ENCODE data around the gene C1S.

C1S gene

DNA sequence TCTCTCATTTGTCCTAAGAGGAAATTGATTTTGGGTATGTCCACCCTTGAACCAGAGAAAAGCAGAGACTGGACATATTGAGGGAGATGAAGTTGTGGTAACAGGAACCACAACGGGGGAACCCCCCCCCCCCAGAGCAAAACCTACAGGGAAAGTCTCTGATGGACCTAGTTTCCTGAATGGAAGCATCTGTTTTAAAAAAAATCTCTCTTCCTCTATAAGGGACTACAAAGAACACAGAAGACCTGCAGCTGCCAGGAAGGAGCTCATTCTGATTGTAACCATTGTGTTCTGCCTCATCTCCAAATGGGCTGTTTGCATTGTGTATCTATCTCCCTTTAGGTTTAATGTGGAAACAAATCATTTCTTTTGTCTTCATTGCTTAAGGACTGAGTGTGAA lies 13.4 kb downstream of the C1S start:
- DNase-seq (ENCODE audit: insufficient read length, low spot score) (no peak), FAIRE-seq (no peak)

DNA sequence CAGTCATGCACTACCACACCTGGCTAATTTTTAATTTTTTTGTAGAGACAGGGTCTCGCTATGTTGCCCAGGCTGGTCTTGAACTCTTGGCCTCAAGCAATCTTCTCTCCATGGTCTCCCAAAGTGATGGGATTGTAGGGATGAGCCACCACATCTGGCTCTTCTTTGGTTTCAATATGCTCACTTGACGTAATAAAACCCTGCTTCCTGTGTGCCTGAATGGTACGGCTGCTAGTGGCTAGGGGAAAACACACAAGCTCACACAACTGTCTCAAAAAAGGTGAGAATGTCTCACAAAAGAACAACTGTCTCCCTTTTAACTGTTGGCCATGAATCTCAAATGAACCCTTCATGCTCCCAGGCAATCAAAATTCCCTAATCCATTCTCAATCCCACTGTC lies 15.0 kb downstream of the C1S start:
- FAIRE-seq = no peak

DNA sequence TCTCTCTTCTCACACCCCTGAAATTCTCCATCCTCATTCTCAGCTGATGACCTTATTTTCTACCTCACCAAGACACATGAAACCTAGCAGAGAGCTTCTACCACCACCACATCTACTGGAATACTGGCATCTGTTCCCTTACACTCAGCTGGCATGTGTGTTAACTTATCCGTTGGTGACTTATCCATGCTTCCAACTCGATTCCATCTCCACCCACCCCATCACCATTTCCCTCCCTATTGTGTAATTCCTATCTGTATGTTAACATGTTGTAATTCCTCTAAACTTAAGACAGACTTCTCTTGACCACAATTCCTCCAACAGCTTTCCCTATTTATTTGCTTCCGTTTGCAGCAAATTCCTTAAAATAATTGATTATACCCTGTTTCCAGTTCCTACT lies 15.4 kb downstream of the C1S start:
- peak; percentile 28 for FAIRE-seq
- no peak for DNase-seq (ENCODE audit: insufficient read length, low spot score)

More for the DNA sequence above, 15.0 kb downstream of the C1S start:
- no peak for DNase-seq (ENCODE audit: insufficient read length, low spot score)

DNA sequence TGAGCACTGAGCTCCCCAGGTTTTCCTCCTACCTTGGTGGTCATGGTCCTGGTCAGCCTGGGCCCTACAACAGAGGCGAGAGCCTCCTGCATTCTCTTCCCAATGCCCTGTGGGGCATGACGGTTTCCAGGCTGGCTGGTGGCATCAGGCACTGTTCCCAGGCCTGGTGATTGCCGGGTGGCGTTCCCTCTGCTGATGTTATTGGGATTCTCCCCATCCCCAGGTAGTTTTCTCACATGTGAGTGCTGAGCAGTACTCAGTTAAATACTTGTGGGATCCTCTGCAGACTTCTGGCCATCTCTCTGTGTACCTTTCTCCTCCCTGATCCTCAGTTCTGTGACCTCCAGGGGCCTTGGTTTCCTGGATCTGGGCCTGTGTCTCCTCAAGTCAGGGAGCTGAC lies 16.0 kb downstream of the C1S start:
- DNase-seq (ENCODE audit: insufficient read length, low spot score) (no peak), FAIRE-seq (no peak)

DNA sequence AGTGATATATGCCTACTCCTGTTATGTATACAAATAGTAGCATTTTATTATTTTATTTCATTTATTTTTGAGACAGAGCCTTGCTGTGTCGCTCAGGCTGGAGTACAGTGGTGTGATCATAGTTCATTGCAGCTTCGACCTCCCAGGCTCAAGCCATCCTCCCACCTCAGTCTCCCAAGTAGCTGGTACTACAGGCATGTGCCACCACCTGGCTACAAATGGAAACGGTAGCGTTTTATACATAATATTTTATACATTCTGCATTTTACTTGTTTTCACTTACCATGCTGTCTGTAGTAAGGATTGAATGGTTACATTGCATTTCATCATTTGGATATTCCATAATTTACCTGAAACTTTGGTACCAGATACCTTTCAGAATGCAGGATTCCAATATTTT lies 17.6 kb downstream of the C1S start:
- FAIRE-seq (no peak), DNase-seq (ENCODE audit: insufficient read length, low spot score) (no peak)

DNA sequence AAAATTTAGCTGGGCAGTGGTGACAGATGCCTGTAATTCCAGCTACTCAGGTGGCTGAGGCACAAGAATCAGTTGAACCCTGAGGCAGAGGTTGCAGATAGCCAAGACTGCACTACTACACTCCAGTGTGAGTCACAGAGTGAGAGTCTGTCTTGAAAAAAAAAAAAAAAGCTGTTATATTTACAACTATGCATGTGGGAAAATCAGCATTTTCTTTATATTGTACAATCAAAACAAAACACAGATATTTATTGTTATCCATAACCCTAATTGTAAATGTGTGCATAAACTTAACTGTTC lies 19.3 kb downstream of the C1S start:
- FAIRE-seq = no peak

DNA sequence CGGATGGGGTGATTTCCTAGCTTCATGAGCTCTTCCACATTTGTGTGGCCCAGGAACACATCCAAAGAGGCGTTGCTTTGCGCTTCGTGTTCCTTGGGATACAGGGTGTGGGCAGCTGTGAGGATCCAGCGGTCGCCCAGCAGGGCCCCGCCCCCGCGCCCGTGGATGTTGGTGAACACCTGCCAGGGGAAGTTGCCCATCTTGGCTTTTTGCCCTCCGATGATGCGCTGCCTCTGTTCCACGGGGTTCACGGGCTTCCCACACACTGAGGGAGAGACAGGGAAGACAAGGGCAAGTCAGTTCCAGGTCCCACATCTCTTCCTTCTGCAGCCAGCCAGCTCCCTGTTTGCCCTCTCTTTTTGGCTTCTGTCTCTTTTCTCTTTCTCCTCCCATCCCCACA lies 20.5 kb downstream of the C1S start:
- no peak for FAIRE-seq
- DNase-seq (ENCODE audit: insufficient read length, low spot score) = no peak

More for the DNA sequence above, 19.3 kb downstream of the C1S start:
- DNase-seq (ENCODE audit: insufficient read length, low spot score) = no peak

DNA sequence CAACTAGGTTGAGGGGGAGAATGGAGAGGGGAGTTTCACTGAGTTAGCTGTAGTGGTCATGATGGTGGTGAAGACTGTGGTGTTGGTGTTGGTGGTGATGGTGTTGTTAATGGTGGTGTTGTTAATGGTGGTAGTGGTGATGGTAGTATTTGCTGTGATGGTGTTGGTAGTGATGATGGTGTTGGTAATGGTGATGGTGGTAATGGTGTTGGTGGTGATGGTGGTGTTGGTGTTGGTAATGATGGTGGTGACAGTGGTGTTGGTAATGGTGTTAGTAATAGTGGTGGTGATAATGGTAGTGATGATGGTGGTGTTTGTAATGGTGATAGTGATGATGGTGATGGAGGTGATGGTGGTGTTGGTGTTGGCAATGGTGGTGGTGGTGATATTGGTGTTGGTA lies 22.6 kb downstream of the C1S start:
- FAIRE-seq (no peak), DNase-seq (ENCODE audit: insufficient read length, low spot score) (no peak)

DNA sequence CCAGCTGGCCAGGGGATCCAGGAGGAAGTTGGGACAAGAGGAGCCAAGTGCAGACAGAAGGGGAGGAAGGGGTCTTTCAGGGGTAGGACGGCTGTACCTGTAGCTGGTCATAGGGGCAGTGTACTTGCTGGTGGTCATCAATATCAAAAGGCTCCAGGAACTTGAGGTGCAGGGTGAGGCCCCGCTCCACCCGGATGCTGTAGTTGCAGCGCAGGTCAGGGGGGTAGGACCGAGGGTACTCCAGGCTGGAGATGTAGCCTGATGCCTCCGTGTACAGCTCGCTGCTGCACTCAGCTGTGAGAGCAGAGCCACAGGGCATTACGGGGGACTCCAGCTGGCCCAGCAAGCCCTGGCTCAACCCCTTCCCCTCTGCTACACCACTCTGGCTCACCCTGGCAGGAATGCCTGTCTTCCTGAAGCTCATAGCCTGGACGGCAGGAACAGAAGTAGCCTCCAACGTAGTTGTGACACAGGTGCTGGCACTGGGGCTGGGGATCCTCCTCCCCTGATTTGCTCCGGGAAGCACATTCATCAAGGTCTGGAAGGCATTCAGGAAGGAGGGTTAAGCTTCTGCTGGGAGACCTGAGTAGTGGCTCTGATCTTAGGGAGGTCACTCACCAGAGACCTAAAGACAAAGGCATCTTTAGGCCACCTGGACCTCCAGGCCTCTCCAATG lies 28.8 kb downstream of the C1S start:
- FAIRE-seq (no peak), DNase-seq (ENCODE audit: insufficient read length, low spot score) (no peak)

DNA sequence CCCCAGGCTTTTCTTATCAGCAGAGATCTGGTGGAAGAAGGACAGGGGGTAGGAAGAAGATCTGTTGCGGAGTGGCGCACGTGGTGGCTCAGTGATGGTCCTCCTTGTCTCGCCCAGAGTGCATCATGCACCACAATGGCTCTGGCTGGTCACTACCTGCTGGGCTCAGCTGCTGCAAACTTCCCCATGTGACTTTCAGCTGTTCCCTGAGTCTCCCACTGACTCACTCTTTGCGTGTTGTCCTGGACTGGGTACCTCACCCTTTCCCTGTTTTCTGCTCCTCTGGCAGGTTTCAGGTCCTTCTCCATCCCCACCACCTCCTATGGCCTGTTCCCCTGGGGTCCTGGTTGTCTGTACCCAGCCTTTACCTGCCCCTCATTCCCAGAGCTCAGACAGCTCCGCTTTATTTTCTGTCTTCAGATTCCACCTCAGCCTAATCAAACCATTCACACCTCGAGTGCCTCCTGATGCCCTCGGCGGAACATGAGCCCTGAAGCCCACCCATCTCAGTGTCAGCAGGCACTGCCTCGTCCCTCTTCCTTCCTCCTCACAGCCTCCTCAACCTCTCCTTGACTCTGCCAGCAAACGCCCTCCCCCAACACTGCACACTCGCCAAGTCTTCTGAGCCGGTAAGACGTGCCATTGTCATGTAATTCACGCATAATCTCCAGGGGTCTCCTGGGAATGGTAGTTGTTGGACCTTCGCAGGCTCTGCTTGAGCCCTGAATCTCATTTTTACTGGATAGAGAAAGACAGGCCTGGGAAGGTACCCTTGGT lies 29.9 kb downstream of the C1S start:
- DNase-seq (ENCODE audit: insufficient read length, low spot score) (no peak), FAIRE-seq (no peak)

DNA sequence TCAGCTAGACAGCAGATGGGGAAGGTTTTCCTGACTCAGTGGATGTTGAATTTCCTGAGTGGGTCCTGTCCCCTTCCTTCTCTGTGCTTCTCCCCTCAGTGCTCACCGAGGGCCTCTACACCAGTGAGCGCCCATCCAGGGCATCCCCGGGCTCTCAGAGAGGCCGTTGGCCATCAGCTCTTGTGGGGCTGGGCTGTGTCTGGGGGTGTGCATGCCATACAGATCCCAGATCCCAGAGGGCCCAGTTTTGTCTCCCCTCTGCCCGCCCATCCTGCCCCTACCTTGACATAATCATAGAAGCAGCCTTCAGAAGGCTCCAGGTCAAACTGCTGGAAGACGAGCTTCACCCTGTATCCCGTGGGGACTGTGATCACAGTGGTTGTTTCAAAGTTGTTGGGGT lies 30.7 kb downstream of the C1S start:
- no peak for FAIRE-seq

DNA sequence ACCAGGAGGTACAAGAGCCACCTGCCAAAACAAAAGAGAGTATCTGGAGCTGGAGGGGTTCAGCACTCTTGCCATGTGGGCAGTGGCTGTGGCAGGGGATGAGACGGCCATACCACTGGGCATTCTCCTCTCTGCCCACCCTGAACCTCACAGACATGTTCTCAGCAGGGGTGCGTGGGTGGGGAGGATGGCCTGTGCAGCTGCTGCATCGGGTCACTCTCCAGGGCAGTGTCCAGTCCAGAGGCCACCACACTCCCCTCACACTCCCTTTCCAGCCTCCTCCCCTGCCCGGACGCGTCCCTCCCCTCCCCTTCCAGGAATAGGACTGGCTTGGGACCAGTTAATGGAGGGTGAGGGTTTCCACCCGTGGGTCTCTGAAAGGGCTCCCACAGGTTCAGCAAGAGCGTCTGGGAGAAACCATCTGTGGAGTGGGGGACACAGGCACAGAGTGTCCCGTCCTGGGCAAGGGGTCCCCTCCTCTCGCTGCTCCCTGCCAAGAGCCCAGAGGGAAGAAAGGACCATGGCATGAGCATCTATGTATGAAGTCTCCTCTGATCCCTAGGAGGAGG lies 31.2 kb downstream of the C1S start:
- no peak for FAIRE-seq

More for the DNA sequence above, 30.7 kb downstream of the C1S start:
- DNase-seq (ENCODE audit: insufficient read length, low spot score) = no peak

DNA sequence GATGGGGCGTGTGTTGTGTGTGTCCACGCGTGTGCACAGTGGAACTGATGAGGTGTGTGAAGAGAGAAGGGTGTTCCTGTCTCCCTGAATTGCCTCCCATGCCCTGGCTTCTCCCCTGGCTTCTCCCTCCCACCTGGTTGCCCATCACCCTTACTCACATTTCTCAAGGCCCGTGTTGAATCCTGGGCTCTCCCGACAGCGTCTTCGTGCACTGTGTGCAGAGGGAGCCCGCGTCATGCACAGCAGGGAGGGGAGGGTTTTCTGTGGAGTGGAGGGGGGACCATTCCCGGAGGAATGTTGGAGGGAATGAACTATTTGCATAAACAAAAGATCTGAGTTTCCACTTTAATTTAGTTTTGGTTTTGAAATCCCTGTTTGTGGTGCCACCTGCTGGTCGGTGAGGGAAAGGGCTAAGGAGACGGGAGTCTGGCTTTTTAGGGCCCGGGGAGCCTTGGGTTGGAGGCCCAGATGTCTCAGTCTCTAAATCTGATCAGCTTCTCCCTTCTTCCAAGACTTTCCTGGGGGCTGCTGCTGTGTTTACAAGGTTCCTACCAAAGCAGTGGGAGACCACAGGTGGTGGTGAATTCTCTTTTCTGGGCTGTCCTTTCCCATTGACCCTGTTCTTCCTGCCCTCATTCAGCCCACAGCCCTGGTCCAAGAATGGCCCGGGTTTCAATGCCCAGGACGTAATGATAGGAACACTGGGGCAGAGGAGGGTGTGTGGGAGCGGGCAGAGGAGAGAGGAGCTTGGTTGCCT lies 31.9 kb downstream of the C1S start, which contains the start of gene C1R:
Gene C1R (minus strand): TSS at position 217 of the 757 bp plus-strand sequence. CDS start 57 bp downstream, at position 160.
- FAIRE-seq (peak; percentile 86), DNase-seq (ENCODE audit: insufficient read length, low spot score) (peak; percentile 64)

More for the DNA sequence above, 31.2 kb downstream of the C1S start:
- DNase-seq (ENCODE audit: insufficient read length, low spot score) = no peak

DNA sequence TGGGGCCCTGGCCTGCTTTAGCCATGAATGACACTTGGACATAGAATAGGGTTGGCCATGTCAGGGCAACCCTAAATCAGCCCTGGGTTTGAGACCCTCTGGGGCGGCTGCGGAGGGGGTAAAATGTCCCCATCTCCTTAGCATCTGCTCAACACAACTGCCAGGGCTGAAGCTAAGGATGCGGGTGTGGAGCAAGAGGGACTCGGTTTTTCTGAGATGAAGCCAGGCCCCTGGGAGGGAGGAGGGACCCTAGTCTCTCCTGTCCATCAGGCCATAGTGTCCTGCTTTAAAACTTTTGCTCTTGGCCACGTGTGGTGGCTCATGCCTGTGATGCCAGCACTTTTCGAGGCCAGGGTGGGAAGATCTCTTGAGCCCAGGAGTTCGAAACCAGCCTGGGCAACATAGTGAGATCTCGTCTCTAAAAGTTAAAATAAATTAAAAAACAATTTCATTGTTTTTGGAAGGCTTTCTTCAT lies 32.5 kb downstream of the C1S start:
- no peak for FAIRE-seq

DNA sequence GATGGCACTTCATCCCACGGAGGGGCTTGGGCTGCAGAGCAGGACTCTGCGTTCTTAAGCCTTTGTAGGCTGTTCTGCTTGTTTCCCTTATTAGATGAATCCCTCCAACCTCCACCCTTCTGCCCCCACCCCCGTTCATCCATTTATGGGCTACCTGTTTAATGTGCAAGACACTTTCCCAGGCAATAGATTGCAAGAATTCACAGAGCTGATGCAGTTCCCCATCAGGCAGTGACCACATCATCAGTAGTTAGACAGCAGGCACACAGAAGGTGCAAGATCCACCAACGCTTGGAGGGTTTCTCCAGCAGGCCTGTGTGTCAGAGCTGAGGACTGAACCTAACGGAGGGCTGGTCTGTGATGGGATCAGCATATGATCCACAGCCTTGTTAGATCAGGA lies 33.0 kb downstream of the C1S start:
- DNase-seq (ENCODE audit: insufficient read length, low spot score) = no peak
- FAIRE-seq = no peak

More for the DNA sequence above, 32.5 kb downstream of the C1S start:
- DNase-seq (ENCODE audit: insufficient read length, low spot score) = no peak

DNA sequence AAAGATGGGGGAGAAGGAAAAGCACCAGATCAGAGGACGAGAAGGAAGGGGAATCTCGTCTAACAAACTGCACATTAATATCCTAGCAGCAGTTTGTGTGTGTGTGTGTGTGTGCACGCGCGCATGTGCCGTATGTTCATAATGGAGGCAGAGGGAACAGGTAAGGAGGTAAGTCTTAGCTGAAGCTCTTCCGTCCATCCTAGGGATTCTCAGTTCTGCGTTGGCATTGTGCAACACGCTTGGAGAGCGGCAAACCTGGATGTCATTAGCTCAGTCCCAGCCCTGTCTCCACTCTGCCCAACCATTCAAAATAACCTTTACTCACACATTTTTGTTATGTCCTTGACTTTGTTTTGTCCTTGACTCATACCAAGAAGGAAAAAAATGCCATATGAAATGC lies 33.4 kb downstream of the C1S start:
- DNase-seq (ENCODE audit: insufficient read length, low spot score) (no peak), FAIRE-seq (no peak)

DNA sequence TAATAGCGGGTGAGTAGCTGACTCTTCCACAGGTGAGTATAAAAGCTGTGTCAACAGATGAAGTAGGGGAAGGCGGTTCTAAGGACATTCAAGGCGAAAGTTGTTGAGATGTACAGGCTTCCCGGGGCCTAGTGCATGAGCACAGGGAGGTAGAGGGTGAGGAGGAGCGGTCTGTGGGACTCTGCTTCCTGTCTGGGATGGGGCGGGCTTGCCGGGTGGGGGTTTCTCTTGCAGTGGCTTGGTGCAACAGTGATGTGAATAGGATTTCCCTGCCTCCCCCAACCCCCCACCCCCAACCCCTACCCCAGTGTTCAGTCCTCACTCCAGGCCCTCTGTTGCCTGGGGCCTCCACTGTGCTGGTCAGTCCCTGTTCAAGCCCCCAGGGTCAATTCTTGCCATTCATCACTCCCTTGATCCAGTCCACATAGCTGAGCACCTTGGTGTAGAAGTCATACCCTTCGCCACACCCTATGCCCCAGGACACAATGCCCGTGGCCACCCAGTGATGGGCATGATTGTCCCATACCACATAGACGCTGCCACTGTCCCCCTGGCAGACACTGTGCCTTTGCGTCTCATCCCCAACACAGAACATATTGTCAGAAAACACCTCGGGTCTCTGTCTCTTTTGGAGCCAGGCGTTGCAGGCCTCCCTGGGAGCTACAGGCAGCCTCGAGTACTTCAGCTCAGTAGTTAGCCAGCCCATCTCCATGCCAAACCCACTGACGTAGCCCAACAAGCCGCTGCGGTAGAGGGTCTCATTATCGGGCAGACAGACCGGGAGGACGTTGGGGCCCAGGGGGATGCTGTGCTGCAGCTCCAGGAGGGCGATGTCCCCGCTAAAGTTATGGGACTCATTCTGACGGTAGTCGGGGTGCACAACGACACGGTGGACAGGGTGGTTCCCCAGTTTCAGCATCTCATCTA lies 35.8 kb downstream of the C1S start:
- DNase-seq (ENCODE audit: insufficient read length, low spot score) (no peak), FAIRE-seq (no peak)

DNA sequence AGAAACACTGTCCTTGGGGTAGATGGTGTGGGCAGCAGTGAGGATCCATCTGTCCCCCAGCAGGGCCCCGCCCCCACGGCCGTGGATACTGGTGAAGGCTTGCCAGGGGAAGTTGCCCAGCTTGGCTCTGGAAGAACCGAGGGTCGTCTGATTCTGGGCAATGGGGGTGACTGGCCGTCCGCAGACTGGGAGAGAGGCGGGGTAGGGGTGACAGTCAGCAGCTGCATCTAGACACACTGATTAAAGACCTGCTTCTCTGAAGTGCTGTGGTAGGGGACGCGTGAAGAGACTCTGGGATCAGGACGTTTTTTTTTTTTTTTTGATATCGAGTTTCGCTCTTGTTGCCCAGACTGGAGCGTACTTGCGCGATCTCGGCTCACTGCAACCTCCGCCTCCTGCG lies 36.5 kb downstream of the C1S start:
- FAIRE-seq (no peak), DNase-seq (ENCODE audit: insufficient read length, low spot score) (no peak)

DNA sequence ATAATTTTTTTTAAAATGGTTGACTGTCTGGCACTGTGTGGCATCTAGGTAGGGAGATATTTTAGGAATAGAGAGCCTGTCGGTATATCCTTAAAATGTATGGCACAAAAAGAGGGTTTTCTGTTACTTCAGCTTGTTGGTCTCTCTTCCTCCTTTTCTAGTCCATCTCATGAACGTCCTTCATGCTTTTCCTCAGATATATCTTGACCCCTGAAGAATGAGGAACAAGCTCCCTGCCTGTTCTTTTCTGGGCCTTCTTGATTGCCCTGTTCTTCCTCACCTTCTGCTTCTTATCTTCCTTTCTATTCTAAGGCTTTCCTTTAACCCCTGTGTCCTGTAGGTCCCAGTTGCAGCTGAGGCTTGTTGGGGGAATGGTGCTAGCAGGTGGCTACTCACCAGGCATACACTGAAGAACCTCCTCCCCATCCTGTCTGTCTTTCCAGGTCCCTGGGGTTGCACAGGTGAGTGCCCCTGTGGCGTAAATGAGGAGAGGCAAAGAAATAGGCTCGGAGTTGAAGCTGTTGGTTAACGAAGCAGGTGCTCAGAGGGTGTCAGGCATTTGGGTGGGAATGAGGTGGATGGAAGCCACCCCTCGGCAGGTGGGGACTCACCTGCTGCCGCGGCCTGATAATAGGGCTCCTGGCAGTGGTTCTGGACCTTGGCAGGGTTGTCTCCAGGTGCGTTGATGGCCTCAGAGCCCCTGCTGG lies 38.9 kb downstream of the C1S start:
- FAIRE-seq (no peak), DNase-seq (ENCODE audit: insufficient read length, low spot score) (no peak)

DNA sequence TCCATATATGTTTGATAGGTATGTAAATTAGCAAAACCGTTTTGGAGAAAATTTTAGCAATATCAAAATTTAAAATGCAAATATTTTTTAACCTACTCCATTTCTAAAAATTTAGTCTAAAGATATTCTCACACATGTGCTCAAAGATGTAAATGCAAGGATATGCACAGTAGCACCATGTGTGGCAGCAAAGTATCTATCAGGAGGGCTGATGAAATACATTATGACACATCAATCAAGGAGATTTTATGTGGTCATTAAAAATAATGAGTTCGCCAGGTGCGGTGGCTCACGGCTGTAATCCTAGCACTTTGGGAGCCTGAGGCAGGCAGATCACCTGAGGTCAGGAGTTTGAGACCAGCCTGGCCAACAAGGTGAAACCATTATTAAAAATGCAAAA lies 39.7 kb downstream of the C1S start:
- no peak for FAIRE-seq

More for the DNA sequence above, 39.7 kb downstream of the C1S start:
- no peak for DNase-seq (ENCODE audit: insufficient read length, low spot score)

Measured in GM19239 (cell line).